Astrocyte of the cerebellum (primary cell): ENCODE results near the gene SH3RF3.

Source experiments
- DNase-seq: peaks from one replicate; pipeline ENCODE4 v3.0.0-alpha.2; 2011; ENCODE audit warnings: low read depth
- H3K4me3 ChIP-seq: 2 replicates; pipeline ENCODE4 v1.5.1; 2011; ENCODE audit warnings: mild to moderate bottlenecking, low read depth, low read length, moderate library complexity
- in situ Hi-C: cut with HindIII; loops from 2 replicates; pipeline ENCODE4 v1.10.0; 2017; ENCODE audit warnings: low sequenced_read_pairs
- TF ChIP-seq, protein P1 (sequence below): IDR thresholded peaks from 2 replicates; pipeline ENCODE4 v1.5.1; 2012; ENCODE audit warnings: low read length, low read depth, moderate library complexity, mild to moderate bottlenecking; ENCODE audit errors: missing control alignments

SH3RF3 gene

DNA sequence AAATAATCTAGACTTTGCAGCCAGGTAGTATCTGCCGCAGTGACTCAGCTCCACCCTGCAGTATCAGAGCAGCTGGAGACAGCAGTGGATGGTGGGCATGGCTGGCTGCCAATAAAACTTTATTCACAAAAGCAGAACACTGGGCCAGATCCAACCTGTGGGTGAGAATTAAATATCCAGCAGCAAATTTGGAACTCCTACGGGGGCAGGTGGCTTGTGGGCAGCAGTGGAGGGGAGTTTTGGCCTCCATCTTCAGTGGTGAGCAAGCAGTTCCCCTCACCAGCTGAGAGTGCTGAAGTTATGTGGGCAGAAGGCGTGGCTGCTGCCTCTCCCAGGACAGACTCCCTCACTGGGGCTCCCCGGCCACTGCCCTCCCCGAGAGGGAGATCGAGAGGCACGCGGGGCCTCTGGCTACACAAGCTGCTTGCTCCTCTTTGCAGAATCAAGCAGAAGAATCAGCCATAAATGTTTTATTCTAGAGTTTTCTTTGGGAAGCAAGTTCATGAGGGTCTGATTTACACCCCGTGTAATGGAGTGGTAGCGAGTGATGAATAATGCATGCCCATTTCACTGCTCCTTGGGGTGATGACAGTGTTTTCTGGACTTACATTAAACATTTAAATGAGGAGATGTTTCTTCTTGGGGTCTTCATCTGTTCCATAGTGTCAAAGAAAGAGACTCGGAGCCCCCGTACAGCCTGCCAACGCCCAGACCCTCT lies 280.5 kb downstream of the SH3RF3 start:
- in situ Hi-C loops = no loop called here
- no peak for DNase-seq
- TF ChIP-seq, protein P1, sequence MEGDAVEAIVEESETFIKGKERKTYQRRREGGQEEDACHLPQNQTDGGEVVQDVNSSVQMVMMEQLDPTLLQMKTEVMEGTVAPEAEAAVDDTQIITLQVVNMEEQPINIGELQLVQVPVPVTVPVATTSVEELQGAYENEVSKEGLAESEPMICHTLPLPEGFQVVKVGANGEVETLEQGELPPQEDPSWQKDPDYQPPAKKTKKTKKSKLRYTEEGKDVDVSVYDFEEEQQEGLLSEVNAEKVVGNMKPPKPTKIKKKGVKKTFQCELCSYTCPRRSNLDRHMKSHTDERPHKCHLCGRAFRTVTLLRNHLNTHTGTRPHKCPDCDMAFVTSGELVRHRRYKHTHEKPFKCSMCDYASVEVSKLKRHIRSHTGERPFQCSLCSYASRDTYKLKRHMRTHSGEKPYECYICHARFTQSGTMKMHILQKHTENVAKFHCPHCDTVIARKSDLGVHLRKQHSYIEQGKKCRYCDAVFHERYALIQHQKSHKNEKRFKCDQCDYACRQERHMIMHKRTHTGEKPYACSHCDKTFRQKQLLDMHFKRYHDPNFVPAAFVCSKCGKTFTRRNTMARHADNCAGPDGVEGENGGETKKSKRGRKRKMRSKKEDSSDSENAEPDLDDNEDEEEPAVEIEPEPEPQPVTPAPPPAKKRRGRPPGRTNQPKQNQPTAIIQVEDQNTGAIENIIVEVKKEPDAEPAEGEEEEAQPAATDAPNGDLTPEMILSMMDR = no peak
- H3K4me3 ChIP-seq = no peak overlapping the region

DNA sequence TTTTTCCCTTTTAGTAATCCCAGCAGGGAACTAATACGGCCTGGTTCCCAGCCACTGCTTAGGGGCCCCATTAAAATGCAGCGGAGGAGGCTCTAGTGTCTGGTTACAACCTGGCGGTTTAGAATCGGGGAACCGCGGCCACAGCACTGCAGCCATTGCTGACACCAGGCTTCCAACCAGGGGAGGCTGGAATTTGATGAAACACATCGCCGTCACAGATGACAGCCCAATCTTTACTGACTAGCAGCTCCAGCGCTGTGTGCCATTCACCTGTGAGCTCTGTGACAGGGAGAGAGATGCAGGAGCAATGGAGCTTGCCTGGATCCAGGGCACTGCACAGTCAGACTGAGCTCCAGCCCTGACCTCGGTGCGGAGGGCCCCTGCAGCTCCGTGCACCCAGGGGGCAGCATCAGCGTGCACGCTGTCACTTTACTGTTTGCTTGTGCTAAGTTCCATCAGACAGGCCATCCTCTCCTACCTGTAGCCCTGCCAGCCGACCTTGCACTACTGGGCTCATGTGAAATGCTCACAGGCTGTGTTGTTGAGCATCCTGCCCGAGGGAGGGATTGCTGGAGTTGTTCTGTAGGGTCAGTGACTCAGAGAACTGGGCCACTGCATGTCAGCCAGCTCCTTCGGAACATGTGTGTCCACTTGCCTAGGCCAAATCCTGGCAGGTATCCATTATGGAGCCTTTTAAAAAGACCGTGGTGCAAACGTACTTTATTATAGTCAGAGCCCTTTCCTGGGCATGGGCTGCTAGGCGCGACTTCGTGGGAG lies 281.2 kb downstream of the SH3RF3 start:
- no peak for DNase-seq
- TF ChIP-seq, protein P1 = no peak
- no peak overlapping the region for H3K4me3 ChIP-seq
- in situ Hi-C loops = no loop called here

DNA sequence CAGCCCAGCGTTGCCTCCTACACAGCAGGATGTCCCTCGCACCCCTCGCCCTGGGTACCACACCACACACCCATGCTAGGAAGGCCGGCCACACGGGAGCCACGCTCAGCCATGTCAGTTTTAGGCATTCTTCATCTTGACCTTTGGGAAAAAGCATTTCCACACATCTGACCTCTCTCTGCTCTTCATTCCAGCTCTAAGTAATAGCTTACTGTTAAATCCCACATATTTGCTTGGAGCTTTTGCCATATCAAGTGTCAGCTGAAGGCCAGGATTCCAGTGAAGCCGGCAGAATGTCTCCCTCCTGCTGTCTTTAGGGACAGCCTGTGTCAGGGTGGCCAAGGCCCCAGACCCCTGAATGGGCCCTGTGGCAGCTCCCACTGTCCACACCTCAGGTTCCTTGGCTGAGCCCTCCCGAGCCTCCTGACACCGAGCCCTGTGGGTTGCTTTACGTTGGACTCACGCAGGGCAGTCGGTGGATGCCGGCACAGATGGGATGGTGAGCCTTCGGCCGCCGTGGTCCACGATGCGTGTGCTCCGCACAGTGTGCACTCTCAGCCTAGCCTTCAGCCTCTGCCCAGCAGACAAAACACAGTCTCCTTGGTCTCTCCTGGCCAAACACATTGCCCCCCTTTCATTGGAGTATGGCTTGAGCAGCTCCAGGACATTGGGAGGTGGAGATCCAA lies 282.8 kb downstream of the SH3RF3 start:
- no peak for DNase-seq
- in situ Hi-C loops = no loop called here
- TF ChIP-seq, protein P1 = no peak
- H3K4me3 ChIP-seq = no peak overlapping the region

DNA sequence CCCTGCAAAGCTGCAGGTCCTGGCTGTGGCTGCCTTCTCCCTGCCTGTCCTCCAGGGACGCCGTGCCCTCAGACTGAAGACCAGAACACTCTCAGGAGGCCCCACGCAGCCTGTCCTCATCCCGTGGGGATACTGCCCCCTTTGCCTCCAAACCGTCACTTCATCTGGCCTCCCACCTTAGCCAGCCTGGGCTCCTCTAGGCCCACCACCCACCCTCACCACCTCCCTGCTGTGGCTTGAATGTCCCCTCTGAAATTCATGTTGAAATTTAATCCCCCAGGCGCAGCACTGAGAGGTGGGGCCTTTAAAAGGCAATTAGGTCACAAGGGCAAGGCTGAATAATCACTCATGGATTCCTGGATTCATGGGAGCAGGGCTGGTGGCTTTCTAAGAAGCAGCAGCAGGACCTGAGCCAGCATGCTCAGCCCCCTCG lies 286.6 kb downstream of the SH3RF3 start:
- in situ Hi-C loops = no loop called here

DNA sequence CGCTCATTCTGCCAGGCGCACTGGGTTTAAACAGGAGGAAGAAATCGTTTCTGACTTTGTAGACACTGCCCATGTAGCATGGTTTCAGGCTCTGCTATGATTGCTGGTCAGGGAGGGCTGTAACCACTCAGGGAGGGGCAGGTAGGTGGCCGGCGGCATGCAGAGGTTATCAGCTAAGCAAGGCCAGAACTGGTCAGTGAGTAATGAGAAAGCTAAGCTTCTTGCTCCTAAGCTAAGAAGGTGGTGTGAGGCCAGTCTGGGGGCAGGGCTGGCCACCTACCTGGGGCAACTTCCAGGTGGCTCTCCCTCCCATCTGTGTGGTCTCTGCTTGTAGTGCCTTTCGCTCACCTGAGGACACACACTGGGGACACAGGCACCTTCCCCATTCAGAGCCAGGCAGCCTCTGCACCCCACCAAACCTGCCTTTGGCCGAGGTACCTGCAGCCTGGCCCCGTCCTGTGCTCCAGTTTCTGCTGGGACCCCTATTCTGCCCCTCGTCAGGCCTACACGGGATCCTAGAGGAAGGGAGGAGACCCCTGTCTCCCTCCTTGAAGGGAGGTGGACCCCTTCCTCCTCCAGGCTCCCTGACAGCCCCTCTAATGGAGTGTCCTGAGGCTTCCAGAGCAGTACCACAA lies 288.8 kb downstream of the SH3RF3 start:
- in situ Hi-C loops = no loop called here
- DNase-seq = no peak
- TF ChIP-seq, protein P1 = no peak
- H3K4me3 ChIP-seq = no peak overlapping the region

More for the DNA sequence above, 286.6 kb downstream of the SH3RF3 start:
- DNase-seq = no peak
- H3K4me3 ChIP-seq = no peak overlapping the region
- TF ChIP-seq, protein P1 = no peak

DNA sequence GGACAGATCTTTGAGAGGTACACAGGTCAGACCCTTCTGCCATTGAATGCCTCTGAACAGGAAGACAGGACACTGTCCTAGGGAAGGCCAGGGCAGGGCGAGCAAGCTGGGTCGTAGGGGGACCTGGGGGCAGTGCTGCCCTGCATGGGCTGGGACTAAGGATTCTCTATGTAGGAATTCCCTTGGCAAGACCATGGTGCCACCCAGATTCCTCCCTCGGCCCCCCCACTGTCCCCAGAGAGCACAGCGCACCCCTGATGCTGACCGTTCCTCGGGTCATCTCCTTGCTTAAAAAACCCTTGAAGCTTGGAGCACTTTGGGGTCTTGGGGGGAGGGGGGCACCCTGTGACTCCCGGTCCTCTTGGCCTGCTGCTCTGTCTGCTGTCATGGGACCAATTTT lies 289.7 kb downstream of the SH3RF3 start:
- in situ Hi-C loops = no loop called here
- TF ChIP-seq, protein P1 = no peak

More for the DNA sequence above, 289.7 kb downstream of the SH3RF3 start:
- DNase-seq = no peak
- no peak overlapping the region for H3K4me3 ChIP-seq
